Measurements from ENCODE around the gene TSG101.

Gene TSG101

DNA sequence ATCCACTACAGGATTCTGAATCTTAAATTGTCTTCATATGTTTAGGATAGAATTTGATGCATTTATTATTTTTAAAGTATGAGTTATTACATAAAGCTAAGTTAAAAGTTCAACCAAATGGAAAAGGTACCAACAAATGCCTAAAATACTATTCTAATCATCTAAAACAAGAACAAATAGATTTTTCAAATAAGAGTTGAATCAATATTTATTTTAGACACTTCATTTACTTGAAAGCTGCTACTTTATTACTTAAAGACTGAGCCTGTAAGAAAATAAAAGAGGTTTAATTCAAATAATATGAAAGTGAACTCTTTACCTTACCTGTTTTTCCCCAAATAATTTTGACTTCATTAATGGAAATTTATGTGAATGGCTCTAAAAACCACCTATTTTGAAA is 54.2 kb downstream of the TSG101 start:
- TF ChIP-seq ZNF274 (IDR thresholded peaks at IDR 0.05; ENCODE audit: low read depth, low read length): no peak
- no peak overlapping the region for H3K4me3 ChIP-seq (ENCODE audit: low read length)

DNA sequence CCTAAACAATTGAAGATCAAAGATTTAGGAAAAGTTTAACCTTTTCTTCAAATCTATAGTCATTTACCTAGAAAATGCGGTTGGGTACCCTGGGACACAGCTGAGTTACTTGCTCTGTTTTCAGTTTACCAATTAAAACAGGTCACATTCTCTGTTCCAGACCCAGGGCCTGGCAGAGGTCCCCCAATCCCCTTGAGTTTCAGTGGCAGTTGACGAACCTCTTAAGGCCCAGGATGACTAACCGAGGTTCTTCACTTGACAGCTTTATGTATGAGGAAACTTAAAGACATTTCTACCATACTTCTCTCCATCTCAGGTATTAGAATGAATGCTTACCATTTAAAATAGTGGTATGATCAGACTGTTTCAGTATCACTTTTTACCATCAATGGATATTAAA is 54.7 kb downstream of the TSG101 start:
- H3K4me3 ChIP-seq (ENCODE audit: low read length): no peak overlapping the region
- no peak for TF ChIP-seq ZNF274 (IDR thresholded peaks at IDR 0.05; ENCODE audit: low read depth, low read length)

DNA sequence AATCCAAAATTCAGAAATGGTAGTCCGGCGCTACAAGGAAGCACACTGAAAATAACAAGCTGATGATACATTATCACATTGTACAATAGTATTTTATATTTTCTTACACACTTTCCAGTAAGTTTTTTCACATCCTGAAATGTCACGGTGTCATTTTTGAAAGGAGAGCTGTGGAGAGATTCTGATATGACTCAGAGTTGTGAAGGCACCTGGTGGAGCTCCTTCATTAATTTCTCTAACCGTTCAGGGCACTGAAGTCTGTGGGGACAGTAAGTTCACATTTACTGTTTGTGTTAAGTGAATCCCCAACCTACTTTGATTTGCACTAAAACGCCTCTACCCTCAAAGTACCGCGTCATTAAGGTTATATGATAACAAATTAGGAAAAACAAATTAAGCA is 57.8 kb downstream of the TSG101 start:
- H3K4me3 ChIP-seq (ENCODE audit: low read length): no peak overlapping the region
- no peak for TF ChIP-seq ZNF274 (IDR thresholded peaks at IDR 0.05; ENCODE audit: low read depth, low read length)

DNA sequence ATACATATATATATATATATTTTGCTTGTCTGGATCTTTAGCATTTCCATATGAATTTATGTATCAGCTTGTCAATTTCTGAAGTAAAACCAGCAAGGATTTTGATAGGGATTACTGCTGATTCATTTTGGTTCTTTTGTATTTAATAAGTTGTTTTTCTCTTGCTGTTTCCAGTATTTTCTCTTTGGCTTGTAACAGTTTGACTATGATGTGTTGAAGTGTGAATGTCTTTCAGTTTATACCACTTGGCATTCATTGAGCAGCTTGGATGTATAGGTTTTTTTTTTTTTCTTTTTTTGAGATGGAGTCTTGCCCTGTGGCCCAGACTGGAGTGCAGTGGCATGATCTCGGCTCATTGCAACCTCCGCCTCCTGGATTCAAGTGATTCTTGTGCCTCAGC is 58.7 kb downstream of the TSG101 start:
- H3K4me3 ChIP-seq (ENCODE audit: low read length): no peak overlapping the region
- TF ChIP-seq ZNF274 (IDR thresholded peaks at IDR 0.05; ENCODE audit: low read depth, low read length): no peak

DNA sequence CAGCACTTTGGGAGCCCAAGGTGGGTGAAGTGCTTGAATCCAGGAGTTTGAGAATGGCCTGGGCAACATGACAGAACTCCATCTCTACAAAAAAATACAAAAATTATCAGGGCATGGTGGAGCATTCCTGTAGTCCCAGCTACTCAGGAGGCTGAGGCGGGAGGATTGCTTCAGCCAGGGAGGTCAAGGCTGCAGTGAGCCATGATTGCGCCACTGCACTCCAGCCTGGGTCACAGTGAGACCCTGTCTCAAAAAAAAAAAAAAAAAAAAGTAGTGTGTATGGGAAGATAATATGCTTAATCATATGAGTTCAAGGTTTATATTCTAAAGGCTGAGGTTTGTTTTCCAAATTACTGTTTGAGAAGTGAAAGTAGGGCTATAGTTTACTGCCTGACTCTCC is 60.3 kb downstream of the TSG101 start:
- H3K4me3 ChIP-seq (ENCODE audit: low read length): no peak overlapping the region
- TF ChIP-seq ZNF274 (IDR thresholded peaks at IDR 0.05; ENCODE audit: low read depth, low read length): no peak

DNA sequence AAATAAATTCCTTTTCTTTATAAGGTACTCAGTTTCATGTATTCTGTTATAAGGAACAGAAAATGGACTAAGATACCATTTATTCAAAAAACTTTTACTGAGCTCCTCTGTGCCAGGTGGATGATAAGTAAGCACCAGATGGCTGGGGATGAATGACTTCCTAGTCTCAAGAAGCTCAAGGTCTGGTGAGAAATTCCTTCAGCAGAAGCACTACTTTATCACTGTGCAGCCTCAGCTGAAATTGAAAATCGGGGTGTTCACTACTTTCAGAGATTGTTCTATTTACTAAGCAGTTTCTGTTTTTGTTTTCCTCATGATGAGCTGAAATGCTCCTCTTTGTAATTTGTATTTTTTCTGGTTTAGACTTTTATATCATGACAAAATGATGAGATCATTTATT is 63.3 kb downstream of the TSG101 start:
- TF ChIP-seq ZNF274 (IDR thresholded peaks at IDR 0.05; ENCODE audit: low read depth, low read length): no peak
- H3K4me3 ChIP-seq (ENCODE audit: low read length): no peak overlapping the region

DNA sequence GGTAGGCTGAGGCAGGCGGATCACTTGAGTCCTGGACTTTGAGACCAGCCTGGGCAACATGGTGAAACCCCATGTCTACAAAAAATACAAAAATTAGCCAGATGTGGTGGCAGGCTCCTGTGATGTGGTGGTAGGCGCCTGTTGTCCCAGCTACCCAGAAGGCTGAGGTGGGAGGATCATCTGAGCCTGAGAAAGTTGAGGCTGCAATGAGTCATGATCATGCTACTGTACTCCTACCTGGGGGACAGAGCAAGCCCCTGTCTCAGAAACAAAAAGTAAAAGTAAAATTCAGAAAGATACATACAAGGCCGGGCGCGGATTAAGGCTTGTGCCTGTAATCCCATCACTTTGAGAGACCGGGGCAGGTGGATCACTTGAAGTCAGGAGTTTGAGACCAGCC is 64.8 kb downstream of the TSG101 start:
- TF ChIP-seq ZNF274 (IDR thresholded peaks at IDR 0.05; ENCODE audit: low read depth, low read length): no peak
- H3K4me3 ChIP-seq (ENCODE audit: low read length): no peak overlapping the region

DNA sequence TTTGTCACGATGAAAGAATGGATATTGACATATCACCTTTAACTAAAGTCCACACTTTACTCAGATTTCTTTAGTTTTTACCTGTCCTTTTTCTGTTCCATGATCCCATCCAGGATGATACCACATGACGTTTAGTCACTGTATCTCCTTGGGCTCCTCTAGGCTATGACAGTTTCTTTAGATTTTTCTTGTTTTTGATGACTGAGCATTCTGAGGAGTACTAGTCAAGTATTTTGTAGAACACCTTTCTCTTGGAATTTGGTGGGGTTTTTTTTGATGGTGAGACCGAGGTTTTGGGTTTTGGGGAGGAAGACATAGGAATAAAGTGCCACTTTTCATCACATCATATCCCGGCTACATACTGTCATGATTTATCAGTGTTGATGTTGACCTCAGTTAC is 67.1 kb downstream of the TSG101 start:
- TF ChIP-seq ZNF274 (IDR thresholded peaks at IDR 0.05; ENCODE audit: low read depth, low read length): no peak
- no peak overlapping the region for H3K4me3 ChIP-seq (ENCODE audit: low read length)

DNA sequence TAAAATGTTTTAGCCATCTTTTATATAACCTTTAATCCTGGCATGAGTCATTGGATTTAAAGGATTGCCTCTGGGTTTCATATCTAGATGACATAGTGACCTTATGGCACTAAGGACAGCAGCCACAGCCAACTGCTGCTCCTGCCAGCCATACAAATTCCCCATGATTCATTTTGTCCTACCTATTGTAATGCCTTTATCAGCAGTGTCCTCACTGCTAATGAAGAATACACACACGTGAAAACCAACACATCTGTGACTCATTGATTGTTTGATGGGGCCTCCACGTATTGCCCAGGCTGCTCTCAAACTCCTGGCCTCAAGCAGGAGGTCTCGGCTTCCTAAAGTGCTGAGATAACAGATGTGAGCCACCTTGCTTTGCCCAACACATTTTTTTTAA is 69.3 kb downstream of the TSG101 start:
- no peak overlapping the region for H3K4me3 ChIP-seq (ENCODE audit: low read length)
- no peak for TF ChIP-seq ZNF274 (IDR thresholded peaks at IDR 0.05; ENCODE audit: low read depth, low read length)

DNA sequence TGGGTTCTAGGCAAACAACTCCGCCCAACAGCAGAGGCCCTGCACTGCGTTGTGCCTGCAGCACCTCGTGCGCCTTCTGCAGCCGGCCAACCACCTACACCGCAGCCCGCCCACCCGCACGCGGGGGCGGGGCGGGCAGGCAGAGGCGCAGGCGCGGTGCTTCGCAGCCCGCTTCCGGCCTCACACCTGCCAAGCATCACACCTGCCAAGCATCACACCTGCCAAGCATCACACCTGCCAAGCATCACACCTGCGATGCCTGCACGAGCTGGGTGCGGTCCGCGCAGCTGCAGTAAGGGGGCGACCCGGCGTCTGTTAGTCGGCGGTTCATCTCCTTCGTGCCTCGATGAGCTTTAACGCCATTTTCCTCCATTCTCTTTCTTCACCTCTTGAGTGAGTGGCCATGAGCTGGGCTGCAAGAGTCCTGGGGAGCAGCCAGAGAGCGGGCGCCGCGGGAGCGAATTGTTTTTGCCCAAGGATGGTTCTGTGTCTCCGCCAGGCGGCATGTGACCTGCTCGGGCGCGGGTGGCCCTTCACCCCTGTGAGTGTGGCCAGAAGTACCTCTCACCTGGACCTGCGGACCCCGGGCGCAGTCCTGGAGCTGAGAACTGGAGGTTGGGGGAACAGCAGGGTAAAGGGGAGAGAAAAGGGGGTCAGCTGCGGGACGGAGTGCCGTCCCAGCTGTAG is 70.9 kb downstream of the TSG101 start, which contains the start of gene LDHAL6A:
TSS of gene LDHAL6A (plus strand) at position 171 of the 687 bp plus-strand sequence. CDS start 825 bp downstream, outside the sequence.
- TF ChIP-seq ZNF274 (IDR thresholded peaks at IDR 0.05; ENCODE audit: low read depth, low read length): no peak
- no peak within 1 kb of the TSS; the same call in 1 of the 2 replicates for H3K4me3 ChIP-seq (ENCODE audit: low read length)

DNA sequence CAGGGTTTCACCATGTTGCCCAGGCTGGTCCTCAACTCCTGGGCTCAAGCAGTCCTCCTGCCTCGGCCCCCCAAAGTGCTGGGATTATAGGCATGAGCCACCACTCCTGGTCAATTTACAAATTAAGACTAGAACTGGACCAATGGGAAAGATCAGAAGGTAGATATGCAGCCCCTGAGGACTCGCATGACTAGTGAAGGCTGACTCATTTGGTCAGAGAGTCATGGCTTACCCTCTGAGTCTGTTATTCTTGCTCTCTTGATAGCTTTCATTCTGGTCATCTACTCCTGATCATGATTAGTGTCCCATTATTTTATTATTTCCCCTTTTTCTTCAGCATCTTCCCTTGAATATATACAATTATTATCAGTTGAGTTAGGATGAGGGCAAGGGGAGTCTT is 73.8 kb downstream of the TSG101 start:
- TF ChIP-seq ZNF274 (IDR thresholded peaks at IDR 0.05; ENCODE audit: low read depth, low read length): no peak

DNA sequence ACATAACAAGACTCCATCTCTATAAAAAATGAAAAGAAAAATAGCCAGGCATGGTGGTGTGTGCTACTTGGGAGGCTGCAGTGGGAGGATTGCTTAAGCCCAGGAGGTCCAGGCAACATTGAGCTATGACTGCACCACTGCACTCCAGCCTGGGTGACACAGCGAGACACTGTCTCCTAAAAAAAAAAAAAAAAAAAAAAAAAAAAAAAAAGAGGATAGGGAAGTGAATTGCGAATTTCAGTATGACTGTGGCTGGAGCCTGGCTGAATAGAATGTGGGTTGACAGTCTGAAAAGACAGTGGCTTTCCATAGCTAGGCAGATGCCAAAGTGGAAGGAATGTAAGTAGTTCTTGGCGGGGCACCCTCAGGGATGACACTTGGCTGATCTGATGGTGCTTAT is 77.5 kb downstream of the TSG101 start:
- no peak overlapping the region for H3K4me3 ChIP-seq (ENCODE audit: low read length)
- TF ChIP-seq ZNF274 (IDR thresholded peaks at IDR 0.05; ENCODE audit: low read depth, low read length): no peak

More for the DNA sequence above, 73.8 kb downstream of the TSG101 start:
- no peak overlapping the region for H3K4me3 ChIP-seq (ENCODE audit: low read length)

DNA sequence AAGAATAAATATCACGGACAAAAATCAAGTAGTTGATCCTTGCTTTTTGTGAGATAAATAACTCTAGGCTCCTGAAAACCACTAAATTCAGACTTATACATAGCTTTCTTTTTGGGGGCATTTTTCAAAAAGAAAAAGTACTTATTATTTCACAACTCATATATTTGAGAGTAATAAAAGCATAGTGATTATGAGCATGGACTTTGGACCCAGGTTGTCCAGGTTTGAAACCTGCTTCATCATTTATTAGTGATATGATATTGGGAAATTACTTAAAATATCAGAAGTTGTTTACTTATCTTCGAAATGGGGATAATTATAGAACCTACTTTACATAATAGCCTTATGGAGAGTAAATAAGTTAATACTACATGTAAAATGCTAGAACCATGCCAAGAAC is 88.1 kb downstream of the TSG101 start:
- no peak overlapping the region for H3K4me3 ChIP-seq (ENCODE audit: low read length)

More for the DNA sequence above, 88.1 kb downstream of the TSG101 start:
- no peak for TF ChIP-seq ZNF274 (IDR thresholded peaks at IDR 0.05; ENCODE audit: low read depth, low read length)

Measured in GM08714 (cell line).